ENCODE data around the gene KRT6A. TPM values are rescaled to one million over a fixed set of nuclear protein-coding genes. Genes with fewer than 3 reads are reported as not detected.

KRT6A gene
- total and polyA plus RNA-seq, 9 of the 15 experiments (the other 6 are each of a cell fraction or from before 2014, with no cell fraction given): 0.26 TPM; not detected in 8

DNA sequence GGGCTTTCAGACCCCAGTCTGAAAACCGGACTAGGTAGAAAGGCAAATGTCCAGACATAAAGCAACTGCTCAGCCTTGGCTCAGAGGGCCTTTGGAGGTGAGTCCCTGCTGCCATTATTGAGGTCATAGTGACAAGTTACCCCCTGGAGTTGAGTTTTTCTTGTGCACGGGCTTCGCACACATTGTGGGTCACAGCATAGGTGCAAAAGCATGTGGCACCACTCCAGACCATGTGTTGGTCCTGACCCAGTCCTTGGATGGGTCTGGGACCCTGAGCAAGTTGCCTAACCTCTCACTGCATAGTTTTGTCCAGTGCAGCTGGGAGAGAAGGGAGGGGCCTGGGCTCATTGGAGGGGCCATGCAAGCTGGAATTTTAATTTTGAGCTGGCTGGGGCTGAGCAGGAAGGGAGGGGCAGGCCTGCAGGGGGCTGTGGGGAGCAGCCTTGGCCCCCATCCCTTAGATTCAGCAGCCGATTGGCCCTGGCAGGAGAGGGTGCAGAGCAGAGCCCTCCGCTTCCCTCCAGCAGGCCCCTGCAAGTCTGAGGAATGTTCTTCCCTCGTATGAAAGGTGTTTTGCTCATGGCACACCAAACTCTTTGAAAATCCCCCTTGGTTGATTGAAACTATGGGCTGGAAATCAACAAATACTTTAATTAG, 31.3 kb upstream of the KRT6A start:
- H3K4me2 ChIP-seq (ENCODE audit: insufficient read depth, low read length): no peak overlapping the region

More for the DNA sequence above, 31.3 kb upstream of the KRT6A start:
- 3% methylated on average over 6 of the region's 6 CpGs for WGBS (ENCODE audit: insufficient coverage, low coverage, missing lambda C conversion rate)
- ChIA-PET POLR2A (interaction anchor here (0.6 kb wide), 1 partner anchor 94 kb away, joined by 3 read pairs; no protein-coding TSS in a partner anchor), CTCF (ENCODE audit: low intra/inter-chr PET ratio) (no interaction called here)
- H3K27ac ChIP-seq (ENCODE audit: extremely low read depth, low read depth, low read length): no peak overlapping the region
- no peaks in the 10 kb centered on the region for H3K9me1 ChIP-seq (ENCODE audit: control insufficient read depth, insufficient read depth, low read length)
- no TSS peak for BruUV-seq (replicated peaks)
- DNase-seq (ENCODE audit: extremely low read depth in 1 of 4, low spot score in 3 of 4) (no peak), FAIRE-seq (no peak), ATAC-seq (no peak)
- H3K9me3 ChIP-seq (replicated peaks; ENCODE audit: control insufficient read depth, insufficient read depth, low read depth, low read length): no peaks in the 10 kb centered on the region
- H3K9ac ChIP-seq (ENCODE audit: insufficient read depth in 1 of 2, low read depth in 2 of 2, low read length in 2 of 2): no peak overlapping the region
- no peaks in the 10 kb centered on the region for H3K36me3 ChIP-seq (ENCODE audit: control insufficient read depth, insufficient read depth, low read length)
- H2AFZ ChIP-seq (ENCODE audit: low read depth, low read length): no peak overlapping the region
- no peaks in the 10 kb centered on the region; a peak in 1 of 5 replicates for H3K4me1 ChIP-seq (replicated peaks in 1 of 2; ENCODE audit: control insufficient read depth in 2 of 2, insufficient read depth in 2 of 2, low read length in 2 of 2)
- peaks cover 12 to 58% of the 10 kb centered on the region in 2 experiments; a peak in 4 of 5 replicates for H3K27me3 ChIP-seq (ENCODE audit: control insufficient read depth in 2 of 2, insufficient read depth in 2 of 2, low read length in 2 of 2)
- in situ Hi-C loops (cut with MboI): no loop called here
- intact Hi-C loops (cut with micrococcal nuclease): no loop called here
- no peaks in the 10 kb centered on the region for H3K79me2 ChIP-seq (ENCODE audit: control insufficient read depth, insufficient read depth, low read length)
- TF ChIP-seq U2AF1 (optimal IDR thresholded peaks at IDR 0.05; ENCODE audit: low read depth, low read length) (no peak), CTBP1 (IDR thresholded peaks at IDR 0.05; ENCODE audit: borderline replicate concordance) (no peak), BDP1 (IDR thresholded peaks at IDR 0.05; ENCODE audit: insufficient read depth, insufficient read length) (no peak), HNRNPUL1 (IDR thresholded peaks at IDR 0.05; ENCODE audit: low read length) (no peak), ZNF217 (CRISPR knock-in tag; IDR thresholded peaks at IDR 0.05) (no peak), MTA3 (IDR thresholded peaks at IDR 0.05; ENCODE audit: borderline replicate concordance) (no peak), FIP1L1 (IDR thresholded peaks at IDR 0.05; ENCODE audit: low read depth, low read length, poor library complexity, severe bottlenecking) (no peak), HDGF (IDR thresholded peaks at IDR 0.05) (no peak), KDM5B (IDR thresholded peaks at IDR 0.05; ENCODE audit: insufficient replicate concordance, low read depth, low read length) (no peak), ZNF175 (CRISPR knock-in tag; IDR thresholded peaks at IDR 0.05; ENCODE audit: low read depth) (no peak), ZNF695 (CRISPR knock-in tag; IDR thresholded peaks at IDR 0.05) (no peak), FOXA3 (CRISPR knock-in tag; conservative IDR thresholded peaks at IDR 0.05 in 1 of 2, IDR thresholded peaks at IDR 0.05 in 1 of 2) (no peak), ZC3H11A (IDR thresholded peaks at IDR 0.05; ENCODE audit: low read depth, low read length) (no peak)
- TF ChIP-seq, protein P1, sequence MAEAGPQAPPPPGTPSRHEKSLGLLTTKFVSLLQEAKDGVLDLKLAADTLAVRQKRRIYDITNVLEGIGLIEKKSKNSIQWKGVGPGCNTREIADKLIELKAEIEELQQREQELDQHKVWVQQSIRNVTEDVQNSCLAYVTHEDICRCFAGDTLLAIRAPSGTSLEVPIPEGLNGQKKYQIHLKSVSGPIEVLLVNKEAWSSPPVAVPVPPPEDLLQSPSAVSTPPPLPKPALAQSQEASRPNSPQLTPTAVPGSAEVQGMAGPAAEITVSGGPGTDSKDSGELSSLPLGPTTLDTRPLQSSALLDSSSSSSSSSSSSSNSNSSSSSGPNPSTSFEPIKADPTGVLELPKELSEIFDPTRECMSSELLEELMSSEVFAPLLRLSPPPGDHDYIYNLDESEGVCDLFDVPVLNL (CRISPR knock-in tag; IDR thresholded peaks at IDR 0.05; ENCODE audit: low read depth): no peak
- TF ChIP-seq, protein P2, sequence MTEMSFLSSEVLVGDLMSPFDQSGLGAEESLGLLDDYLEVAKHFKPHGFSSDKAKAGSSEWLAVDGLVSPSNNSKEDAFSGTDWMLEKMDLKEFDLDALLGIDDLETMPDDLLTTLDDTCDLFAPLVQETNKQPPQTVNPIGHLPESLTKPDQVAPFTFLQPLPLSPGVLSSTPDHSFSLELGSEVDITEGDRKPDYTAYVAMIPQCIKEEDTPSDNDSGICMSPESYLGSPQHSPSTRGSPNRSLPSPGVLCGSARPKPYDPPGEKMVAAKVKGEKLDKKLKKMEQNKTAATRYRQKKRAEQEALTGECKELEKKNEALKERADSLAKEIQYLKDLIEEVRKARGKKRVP (CRISPR knock-in tag; IDR thresholded peaks at IDR 0.05): no peak
- TF ChIP-seq, protein P3, sequence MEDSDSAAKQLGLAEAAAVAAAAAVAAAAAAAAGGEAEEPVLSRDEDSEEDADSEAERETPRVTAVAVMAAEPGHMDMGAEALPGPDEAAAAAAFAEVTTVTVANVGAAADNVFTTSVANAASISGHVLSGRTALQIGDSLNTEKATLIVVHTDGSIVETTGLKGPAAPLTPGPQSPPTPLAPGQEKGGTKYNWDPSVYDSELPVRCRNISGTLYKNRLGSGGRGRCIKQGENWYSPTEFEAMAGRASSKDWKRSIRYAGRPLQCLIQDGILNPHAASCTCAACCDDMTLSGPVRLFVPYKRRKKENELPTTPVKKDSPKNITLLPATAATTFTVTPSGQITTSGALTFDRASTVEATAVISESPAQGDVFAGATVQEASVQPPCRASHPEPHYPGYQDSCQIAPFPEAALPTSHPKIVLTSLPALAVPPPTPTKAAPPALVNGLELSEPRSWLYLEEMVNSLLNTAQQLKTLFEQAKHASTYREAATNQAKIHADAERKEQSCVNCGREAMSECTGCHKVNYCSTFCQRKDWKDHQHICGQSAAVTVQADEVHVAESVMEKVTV (CRISPR knock-in tag; IDR thresholded peaks at IDR 0.05): no peak
- no peak overlapping the region for H3K4me3 ChIP-seq
- peaks cover 9% of the 10 kb centered on the region for H4K20me1 ChIP-seq (replicated peaks; ENCODE audit: control insufficient read depth, insufficient read depth, low read length)
